ENCODE measurements around the gene ARMC9. TPM values are rescaled to one million over a fixed set of nuclear protein-coding genes. Genes with fewer than 3 reads are reported as not detected.

Gene ARMC9
- total and polyA plus RNA-seq, 4 donors: 20.5 to 51.6 (median 38.6) TPM

DNA sequence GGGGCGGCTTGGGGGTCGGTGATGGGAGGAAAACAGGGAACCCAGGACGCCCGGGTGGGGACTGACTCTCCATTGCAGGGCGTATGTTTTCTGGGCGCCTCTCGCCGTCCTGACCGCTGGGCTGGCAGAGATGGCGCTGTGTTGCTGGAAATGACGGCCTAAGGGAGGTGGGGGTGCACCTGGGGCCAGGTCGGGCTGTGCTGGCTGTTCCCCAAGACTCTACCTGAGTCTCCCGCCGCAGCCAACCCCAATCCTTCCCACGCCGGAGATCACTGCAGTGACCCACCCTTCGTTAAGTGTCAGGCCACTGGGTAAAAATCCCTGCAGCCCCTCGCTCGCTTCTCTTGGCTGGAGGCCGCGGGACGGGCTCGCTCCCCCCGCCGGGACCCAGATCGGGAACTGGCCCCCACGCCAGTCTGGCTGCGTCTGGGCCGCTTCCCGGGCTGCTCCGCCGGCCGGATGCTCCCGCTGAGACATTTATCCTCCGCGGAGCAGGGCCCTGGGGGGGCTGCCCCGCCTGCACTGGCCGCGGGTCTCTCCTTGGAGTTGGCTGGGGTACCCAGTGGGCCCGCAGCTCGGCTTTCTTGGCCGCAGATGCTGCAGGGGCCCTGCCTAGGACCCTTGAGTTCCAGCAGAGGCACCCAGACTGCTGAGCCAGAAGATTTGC lies 7.8 kb upstream of the ARMC9 start:
- peaks cover 0 to 14% (median 0%) of the 10 kb centered on the region in 5 donors for H3K4me1 ChIP-seq (ENCODE audit: control insufficient read depth in 5 of 5, insufficient read depth in 5 of 5, low read length in 5 of 5)
- ATAC-seq (ENCODE audit: insufficient read depth, low FRiP score) (peak; percentile 71), DNase-seq (peak; percentile 76 to 87 (median 85))
- TF ChIP-seq, protein P1, sequence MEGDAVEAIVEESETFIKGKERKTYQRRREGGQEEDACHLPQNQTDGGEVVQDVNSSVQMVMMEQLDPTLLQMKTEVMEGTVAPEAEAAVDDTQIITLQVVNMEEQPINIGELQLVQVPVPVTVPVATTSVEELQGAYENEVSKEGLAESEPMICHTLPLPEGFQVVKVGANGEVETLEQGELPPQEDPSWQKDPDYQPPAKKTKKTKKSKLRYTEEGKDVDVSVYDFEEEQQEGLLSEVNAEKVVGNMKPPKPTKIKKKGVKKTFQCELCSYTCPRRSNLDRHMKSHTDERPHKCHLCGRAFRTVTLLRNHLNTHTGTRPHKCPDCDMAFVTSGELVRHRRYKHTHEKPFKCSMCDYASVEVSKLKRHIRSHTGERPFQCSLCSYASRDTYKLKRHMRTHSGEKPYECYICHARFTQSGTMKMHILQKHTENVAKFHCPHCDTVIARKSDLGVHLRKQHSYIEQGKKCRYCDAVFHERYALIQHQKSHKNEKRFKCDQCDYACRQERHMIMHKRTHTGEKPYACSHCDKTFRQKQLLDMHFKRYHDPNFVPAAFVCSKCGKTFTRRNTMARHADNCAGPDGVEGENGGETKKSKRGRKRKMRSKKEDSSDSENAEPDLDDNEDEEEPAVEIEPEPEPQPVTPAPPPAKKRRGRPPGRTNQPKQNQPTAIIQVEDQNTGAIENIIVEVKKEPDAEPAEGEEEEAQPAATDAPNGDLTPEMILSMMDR (IDR thresholded peaks at IDR 0.05; ENCODE audit: control extremely low read depth, extremely low read depth): no peak
- peaks cover 0 to 2% (median 0%) of the 10 kb centered on the region in 3 donors for H3K27me3 ChIP-seq (ENCODE audit: control insufficient read depth in 3 of 3, insufficient read depth in 3 of 3, low read length in 2 of 3)
- no peaks in the 10 kb centered on the region for H3K36me3 ChIP-seq (ENCODE audit: control insufficient read depth in 4 of 4, insufficient read depth in 4 of 4, low read length in 4 of 4)
- no peak overlapping the region for H3K4me3 ChIP-seq
- WGBS, 2 donors: 19 to 20% methylated on average over 41 to 42 of the region's 42 CpGs
- peak overlapping the region; percentile 51 to 81 for H3K27ac ChIP-seq (ENCODE audit: low read depth in 1 of 2, low read length in 1 of 2)
- no peaks in the 10 kb centered on the region for H3K9me3 ChIP-seq (ENCODE audit: control insufficient read depth in 4 of 4, insufficient read depth in 3 of 4, low read length in 3 of 4)
- peak overlapping the region; percentile 16 to 42 for H3K9ac ChIP-seq (ENCODE audit: insufficient read depth in 1 of 2, low read length in 2 of 2)

DNA sequence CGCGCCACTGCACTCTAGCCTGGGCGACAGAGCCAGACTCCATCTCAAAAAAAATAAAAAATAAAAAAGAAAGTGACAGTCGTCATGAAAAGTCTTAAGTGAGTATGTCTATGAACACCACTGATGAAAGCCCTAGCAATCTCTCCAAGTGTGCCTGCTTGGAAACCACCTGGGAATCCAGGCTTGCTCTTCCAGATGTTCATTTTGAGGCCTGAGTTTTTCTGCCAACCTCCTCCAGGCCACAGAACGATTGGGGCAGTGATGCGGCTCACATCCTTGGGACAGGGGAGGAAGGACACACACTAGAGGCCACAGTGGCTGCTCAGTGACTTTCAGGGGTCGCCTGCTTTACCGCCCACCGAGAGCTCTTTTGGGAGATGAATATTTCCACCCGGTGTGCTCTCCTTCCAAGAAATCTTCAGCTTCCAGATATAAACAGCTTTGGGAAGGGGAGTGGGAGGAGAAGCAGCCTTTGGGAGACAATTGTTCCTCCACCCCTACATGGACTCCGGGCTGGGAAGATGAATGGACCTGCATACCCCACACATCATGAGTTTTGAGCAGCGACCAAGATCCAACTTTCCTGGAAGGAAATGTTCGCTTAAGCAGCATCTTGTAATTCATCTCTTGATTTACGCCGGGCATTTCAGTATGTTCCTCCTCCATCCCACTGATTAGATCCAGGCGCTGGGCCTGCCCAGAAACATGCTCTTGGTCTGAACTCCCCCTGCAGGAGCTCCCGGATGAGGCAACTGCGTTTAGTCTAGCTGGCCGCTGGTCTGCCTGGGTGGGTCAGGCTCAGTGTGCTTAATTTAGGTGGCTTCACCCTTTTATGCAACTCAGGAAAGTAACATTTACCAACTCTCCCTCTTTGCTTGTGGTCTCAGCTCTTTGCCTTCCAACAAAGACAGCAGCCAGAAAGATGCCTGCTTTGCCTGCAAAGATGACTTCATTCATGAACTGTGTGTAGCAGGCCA lies 6.2 kb upstream of the ARMC9 start:
- Histone ChIP-seq H3K9ac (ENCODE audit: insufficient read depth in 1 of 2, low read length in 2 of 2) (no peak overlapping the region), H3K4me3 (no peak overlapping the region), H3K9me3 (ENCODE audit: control insufficient read depth in 4 of 4, insufficient read depth in 3 of 4, low read length in 3 of 4) (no peaks in the 10 kb centered on the region), H3K36me3 (ENCODE audit: control insufficient read depth in 4 of 4, insufficient read depth in 4 of 4, low read length in 4 of 4) (no peaks in the 10 kb centered on the region), H3K27me3 (ENCODE audit: control insufficient read depth in 3 of 3, insufficient read depth in 3 of 3, low read length in 2 of 3) (peaks cover 0 to 2% (median 0%) of the 10 kb centered on the region in 3 donors), H3K27ac (ENCODE audit: low read depth in 1 of 2, low read length in 1 of 2) (peak overlapping the region in 1 of 2 donors; percentile 66), H3K4me1 (ENCODE audit: control insufficient read depth in 5 of 5, insufficient read depth in 5 of 5, low read length in 5 of 5) (peaks cover 0 to 14% (median 0%) of the 10 kb centered on the region in 5 donors)
- DNase-seq (peak; percentile 84 to 87 (median 86)), ATAC-seq (ENCODE audit: insufficient read depth, low FRiP score) (no peak)
- TF ChIP-seq, protein P1 (IDR thresholded peaks at IDR 0.05; ENCODE audit: control extremely low read depth, extremely low read depth): peak; percentile 33
- 64 to 77% methylated on average over 19 of the region's 19 CpGs for WGBS, 2 donors

DNA sequence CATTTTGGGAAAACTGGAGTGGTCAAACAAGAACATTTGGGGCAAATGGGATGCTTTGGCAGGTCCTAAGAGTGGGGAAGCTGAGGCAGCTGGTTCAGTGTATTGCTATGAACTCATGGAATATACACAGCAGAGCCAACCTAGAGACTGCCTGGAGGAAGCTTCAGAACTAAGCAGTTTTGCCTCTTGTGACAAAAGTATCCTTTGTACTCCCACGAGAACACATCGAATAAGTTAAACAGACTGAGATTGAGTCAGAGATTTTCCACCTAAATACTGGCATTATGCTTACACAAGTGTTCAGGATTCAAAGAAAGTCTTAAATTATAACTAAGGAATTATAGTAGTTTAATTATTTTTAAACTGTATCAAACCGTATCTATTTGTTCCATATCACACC lies 5.2 kb upstream of the ARMC9 start:
- Histone ChIP-seq H3K9ac (ENCODE audit: insufficient read depth in 1 of 2, low read length in 2 of 2) (no peak overlapping the region), H3K27ac (ENCODE audit: low read depth in 1 of 2, low read length in 1 of 2) (no peak overlapping the region), H3K36me3 (ENCODE audit: control insufficient read depth in 4 of 4, insufficient read depth in 4 of 4, low read length in 4 of 4) (peaks cover 0 to 1% (median 0%) of the 10 kb centered on the region in 4 donors), H3K27me3 (ENCODE audit: control insufficient read depth in 3 of 3, insufficient read depth in 3 of 3, low read length in 2 of 3) (peaks cover 0 to 2% (median 0%) of the 10 kb centered on the region in 3 donors), H3K9me3 (ENCODE audit: control insufficient read depth in 4 of 4, insufficient read depth in 3 of 4, low read length in 3 of 4) (no peaks in the 10 kb centered on the region), H3K4me3 (no peak overlapping the region), H3K4me1 (ENCODE audit: control insufficient read depth in 5 of 5, insufficient read depth in 5 of 5, low read length in 5 of 5) (peaks cover 0 to 20% (median 0%) of the 10 kb centered on the region in 5 donors)
- TF ChIP-seq, protein P1 (IDR thresholded peaks at IDR 0.05; ENCODE audit: control extremely low read depth, extremely low read depth): no peak
- 92 to 94% methylated on average over 3 of the region's 3 CpGs for WGBS, 2 donors
- ATAC-seq (ENCODE audit: insufficient read depth, low FRiP score) (no peak), DNase-seq (no peak)

Measured in lung (tissue), 12 donors.